ENCODE measurements around the gene SSR4.

SSR4 gene

GRCh38 chrX:153765138-153766079 lies 29.1 kb upstream of the SSR4 start:
- no peak for TF ChIP-seq JUND (IDR thresholded peaks at IDR 0.05; ENCODE audit: low read depth)
- DNase-seq (ENCODE audit: low read depth in 1 of 2, low spot score in 1 of 2), result no peak
- in situ Hi-C loops (cut with HindIII; ENCODE audit: low pct_unique_long_range_greater_than_20kb, low sequenced_read_pairs), result no loop called here

DNA sequence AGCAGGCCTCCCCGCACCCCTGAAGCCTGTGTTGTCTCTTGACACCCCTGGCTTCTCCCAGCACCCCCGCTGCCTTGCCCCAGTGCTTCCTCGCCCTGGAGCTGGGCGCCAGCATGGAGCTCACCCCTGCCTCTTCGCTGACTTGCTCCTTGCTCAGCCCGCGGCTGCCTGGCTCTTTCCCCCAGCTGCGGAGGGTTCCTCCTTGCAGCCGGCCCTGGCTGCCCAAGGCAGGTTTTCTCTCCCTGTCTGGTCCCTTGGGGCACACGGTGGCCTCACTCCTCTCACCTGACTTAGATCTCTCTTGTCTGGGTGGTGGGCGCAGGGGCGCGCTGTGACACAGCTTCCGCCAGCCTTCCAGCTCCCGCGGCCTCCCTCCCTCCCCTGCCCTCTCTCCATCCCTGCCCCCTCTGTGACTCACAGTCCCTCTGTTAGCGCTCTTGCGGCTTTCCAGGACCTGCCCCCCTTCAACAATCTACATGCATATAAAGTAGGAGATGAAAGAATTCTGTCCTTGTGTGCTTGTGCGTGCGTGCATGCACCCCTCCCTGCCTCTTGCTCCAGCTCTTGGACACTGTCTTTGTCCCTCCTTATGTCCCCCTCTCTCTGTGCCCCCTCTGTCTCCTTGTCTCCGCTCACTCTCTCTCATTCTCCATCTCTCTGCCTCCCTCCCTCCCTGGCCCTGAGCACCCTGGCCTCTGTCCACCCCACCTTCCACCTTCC lies 28.2 kb upstream of the SSR4 start:
- in situ Hi-C loops (cut with HindIII; ENCODE audit: low pct_unique_long_range_greater_than_20kb, low sequenced_read_pairs), result no loop called here
- no peak for TF ChIP-seq JUND (IDR thresholded peaks at IDR 0.05; ENCODE audit: low read depth)
- no peak for DNase-seq (ENCODE audit: low read depth in 1 of 2, low spot score in 1 of 2)

GRCh38 chrX:153766871-153767673 lies 27.4 kb upstream of the SSR4 start:
- in situ Hi-C loops (cut with HindIII; ENCODE audit: low pct_unique_long_range_greater_than_20kb, low sequenced_read_pairs), result no loop called here
- no peak for DNase-seq (ENCODE audit: low read depth in 1 of 2, low spot score in 1 of 2)

DNA sequence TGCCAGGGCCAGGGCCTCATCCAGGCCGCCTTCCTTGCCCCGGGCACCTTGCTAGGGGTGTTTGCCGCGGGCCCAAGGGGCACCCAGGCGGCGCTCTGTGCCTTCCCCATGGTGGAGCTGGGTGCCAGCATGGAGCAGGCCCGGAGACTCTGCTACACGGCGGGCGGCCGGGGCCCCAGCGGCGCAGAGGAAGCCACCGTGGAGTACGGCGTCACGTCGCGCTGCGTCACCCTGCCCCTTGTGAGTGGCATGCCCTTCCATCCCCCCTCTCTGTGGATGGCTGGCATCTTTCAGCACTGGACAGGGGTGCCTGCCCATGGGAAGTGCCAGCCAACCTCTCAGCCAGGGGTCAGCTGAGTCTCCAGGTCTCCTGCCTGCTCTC lies 26.8 kb upstream of the SSR4 start:
- in situ Hi-C loops (cut with HindIII; ENCODE audit: low pct_unique_long_range_greater_than_20kb, low sequenced_read_pairs), result no loop called here
- no peak for TF ChIP-seq JUND (IDR thresholded peaks at IDR 0.05; ENCODE audit: low read depth)
- DNase-seq (ENCODE audit: low read depth in 1 of 2, low spot score in 1 of 2), result no peak

More at GRCh38 chrX:153766871-153767673, 27.4 kb upstream of the SSR4 start:
- no peak for TF ChIP-seq JUND (IDR thresholded peaks at IDR 0.05; ENCODE audit: low read depth)

GRCh38 chrX:153768311-153769157 lies 25.9 kb upstream of the SSR4 start:
- no peak for TF ChIP-seq JUND (IDR thresholded peaks at IDR 0.05; ENCODE audit: low read depth)
- DNase-seq (ENCODE audit: low read depth in 1 of 2, low spot score in 1 of 2), result no peak
- in situ Hi-C loops (cut with HindIII; ENCODE audit: low pct_unique_long_range_greater_than_20kb, low sequenced_read_pairs), result no loop called here

DNA sequence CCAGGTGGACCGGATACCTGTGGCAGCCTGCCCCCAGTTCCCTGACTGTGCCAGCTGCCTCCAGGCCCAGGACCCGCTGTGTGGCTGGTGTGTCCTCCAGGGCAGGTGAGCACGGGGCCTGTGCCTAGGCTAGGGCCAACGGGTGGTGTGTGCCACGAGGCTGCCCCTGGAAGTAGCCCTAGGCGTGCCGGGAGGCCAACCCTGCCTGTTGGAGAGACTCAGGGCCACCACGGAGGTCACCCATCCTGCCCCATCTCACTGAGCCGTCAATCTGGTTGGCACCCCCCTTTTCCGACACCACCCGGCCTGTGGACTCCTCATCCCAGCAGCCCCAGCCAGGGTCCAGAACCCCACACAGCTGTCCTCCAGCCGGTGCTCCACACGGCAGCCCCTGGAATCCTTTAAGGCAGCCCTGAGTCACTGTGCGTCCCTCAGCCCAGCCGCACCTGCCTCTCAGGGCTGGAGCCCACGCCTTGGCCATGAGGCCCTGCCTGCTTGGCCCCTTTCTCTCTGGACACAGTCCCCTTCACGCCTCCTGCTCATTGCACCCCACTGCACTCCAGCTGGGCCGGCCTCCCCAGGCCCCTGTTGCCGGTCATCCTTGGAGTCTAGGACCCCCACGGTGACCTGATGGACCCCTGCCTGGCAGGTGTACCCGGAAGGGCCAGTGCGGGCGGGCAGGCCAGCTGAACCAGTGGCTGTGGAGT lies 25.2 kb upstream of the SSR4 start:
- in situ Hi-C loops (cut with HindIII; ENCODE audit: low pct_unique_long_range_greater_than_20kb, low sequenced_read_pairs), result no loop called here

DNA sequence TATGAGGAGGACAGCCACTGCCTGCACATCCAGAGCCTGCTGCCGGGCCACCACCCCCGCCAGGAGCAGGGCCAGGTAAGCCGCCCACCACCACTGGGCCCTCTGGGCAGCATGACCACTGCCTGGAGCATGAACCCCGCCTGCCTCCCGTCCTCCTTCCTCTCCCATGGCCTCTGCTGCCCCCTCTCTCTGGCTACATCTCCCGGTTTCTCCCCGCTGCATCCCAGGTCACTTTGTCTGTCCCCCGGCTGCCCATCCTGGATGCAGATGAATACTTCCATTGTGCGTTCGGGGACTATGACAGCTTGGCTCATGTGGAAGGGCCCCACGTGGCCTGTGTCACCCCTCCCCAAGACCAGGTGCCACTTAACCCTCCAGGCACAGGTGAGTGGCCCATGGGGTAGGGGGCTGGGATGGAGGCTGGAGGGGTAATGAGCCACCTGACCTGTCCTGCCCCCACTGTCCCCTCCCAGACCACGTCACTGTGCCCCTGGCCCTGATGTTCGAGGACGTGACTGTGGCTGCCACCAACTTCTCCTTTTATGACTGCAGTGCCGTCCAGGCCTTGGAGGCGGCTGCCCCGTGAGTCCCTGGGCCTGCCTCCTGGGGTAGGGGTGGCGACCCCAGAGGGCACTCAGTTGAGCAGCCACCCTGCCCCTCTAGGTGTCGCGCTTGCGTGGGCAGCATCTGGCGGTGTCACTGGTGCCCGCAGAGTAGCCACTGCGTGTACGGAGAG lies 24.4 kb upstream of the SSR4 start:
- DNase-seq (ENCODE audit: low read depth in 1 of 2, low spot score in 1 of 2), result no peak
- no peak for TF ChIP-seq JUND (IDR thresholded peaks at IDR 0.05; ENCODE audit: low read depth)
- in situ Hi-C loops (cut with HindIII; ENCODE audit: low pct_unique_long_range_greater_than_20kb, low sequenced_read_pairs), result no loop called here

More for the DNA sequence above, 25.2 kb upstream of the SSR4 start:
- TF ChIP-seq JUND (IDR thresholded peaks at IDR 0.05; ENCODE audit: low read depth), result no peak
- DNase-seq (ENCODE audit: low read depth in 1 of 2, low spot score in 1 of 2), result no peak

DNA sequence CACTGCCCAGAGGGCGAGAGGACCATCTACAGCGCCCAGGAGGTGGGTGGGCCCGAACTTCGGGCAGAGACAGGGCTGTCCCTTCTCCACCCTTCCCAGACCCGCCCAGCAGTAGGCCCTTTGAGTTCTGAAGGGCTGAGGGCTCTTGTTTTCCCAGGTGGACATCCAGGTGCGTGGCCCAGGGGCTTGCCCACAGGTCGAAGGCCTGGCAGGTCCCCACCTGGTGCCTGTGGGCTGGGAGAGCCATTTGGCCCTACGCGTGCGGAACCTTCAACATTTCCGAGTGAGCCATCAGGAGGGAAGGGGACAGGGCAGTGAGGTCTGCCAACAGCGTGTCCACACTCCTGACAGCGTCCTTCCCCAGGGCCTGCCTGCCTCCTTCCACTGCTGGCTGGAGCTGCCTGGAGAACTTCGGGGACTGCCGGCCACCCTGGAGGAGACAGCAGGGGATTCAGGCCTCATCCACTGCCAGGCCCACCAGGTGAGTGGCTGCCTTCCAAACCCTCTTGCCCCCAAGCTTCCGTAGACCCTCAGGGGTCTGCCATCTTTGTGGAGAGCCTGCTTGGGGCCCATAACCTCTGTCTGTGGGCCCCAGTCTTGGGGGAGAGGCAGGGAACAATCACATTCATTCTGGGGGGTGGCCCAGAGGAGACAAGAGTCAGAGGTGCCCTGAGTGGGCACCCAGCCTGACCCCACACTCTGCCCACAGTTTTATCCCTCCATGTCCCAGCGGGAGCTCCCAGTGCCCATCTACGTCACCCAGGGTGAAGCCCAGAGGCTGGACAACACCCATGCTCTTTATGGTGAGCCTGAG lies 23.7 kb upstream of the SSR4 start:
- DNase-seq (ENCODE audit: low read depth in 1 of 2, low spot score in 1 of 2), result no peak
- in situ Hi-C loops (cut with HindIII; ENCODE audit: low pct_unique_long_range_greater_than_20kb, low sequenced_read_pairs), result no loop called here
- TF ChIP-seq JUND (IDR thresholded peaks at IDR 0.05; ENCODE audit: low read depth), result no peak

DNA sequence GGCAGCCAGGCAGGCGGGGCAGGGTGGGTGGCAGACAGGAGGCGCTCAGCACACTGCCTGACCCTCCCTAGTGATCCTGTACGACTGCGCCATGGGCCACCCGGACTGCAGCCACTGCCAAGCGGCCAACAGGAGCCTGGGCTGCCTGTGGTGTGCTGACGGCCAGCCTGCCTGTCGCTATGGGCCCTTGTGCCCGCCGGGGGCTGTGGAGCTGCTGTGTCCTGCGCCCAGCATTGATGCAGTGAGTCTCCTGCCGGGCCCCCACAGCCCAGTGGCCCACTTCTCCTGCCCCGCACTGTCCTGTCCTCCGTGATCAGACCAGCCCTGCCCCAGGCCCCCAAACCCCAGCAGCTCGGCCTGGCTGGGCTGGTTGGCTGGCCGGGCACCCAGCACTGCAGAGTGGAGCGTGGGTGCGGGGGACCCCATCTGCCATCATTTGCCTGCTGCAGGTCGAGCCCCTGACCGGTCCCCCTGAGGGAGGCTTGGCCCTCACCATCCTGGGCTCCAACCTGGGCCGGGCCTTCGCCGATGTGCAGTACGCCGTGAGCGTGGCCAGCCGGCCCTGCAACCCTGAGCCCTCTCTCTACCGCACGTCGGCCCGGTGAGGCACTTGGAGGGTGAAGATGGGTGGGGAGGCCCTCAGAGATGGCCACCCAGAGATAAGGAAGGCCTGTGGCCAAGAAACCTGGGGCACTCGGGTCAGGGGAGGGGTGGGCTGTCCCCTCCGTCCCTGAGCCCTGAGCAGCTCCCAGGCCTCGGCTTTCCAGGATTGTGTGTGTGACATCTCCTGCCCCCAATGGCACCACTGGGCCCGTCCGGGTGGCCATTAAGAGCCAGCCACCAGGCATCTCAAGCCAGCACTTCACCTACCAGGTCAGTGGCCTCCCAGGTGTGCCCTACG lies 22.8 kb upstream of the SSR4 start:
- in situ Hi-C loops (cut with HindIII; ENCODE audit: low pct_unique_long_range_greater_than_20kb, low sequenced_read_pairs), result no loop called here
- no peak for DNase-seq (ENCODE audit: low read depth in 1 of 2, low spot score in 1 of 2)
- TF ChIP-seq JUND (IDR thresholded peaks at IDR 0.05; ENCODE audit: low read depth), result no peak
